Measurements from ENCODE around the gene STK25.
A peak's percentile ranks its signal among the peaks of the same experiment; 100 is the strongest.

Gene STK25

GRCh38 chr2:241508240-241509154 is at the start of gene STK25:
Gene STK25 (minus strand): TSS chr2:241508584. CDS start chr2:241508035, 549 bp downstream.
- H3K27ac ChIP-seq, result peak within 1 kb of the TSS; percentile 95
- TF ChIP-seq, protein P1, sequence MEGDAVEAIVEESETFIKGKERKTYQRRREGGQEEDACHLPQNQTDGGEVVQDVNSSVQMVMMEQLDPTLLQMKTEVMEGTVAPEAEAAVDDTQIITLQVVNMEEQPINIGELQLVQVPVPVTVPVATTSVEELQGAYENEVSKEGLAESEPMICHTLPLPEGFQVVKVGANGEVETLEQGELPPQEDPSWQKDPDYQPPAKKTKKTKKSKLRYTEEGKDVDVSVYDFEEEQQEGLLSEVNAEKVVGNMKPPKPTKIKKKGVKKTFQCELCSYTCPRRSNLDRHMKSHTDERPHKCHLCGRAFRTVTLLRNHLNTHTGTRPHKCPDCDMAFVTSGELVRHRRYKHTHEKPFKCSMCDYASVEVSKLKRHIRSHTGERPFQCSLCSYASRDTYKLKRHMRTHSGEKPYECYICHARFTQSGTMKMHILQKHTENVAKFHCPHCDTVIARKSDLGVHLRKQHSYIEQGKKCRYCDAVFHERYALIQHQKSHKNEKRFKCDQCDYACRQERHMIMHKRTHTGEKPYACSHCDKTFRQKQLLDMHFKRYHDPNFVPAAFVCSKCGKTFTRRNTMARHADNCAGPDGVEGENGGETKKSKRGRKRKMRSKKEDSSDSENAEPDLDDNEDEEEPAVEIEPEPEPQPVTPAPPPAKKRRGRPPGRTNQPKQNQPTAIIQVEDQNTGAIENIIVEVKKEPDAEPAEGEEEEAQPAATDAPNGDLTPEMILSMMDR (conservative IDR thresholded peaks at IDR 0.05), result no peak
- peak; percentile 75 for TF ChIP-seq ZFX (IDR thresholded peaks at IDR 0.05)

GRCh38 chr2:241556746-241557145 is 48.4 kb upstream of the STK25 start:
- TF ChIP-seq, protein P1 (conservative IDR thresholded peaks at IDR 0.05), result no peak
- TF ChIP-seq ZFX (IDR thresholded peaks at IDR 0.05), result no peak
- no peak overlapping the region for H3K27ac ChIP-seq

DNA sequence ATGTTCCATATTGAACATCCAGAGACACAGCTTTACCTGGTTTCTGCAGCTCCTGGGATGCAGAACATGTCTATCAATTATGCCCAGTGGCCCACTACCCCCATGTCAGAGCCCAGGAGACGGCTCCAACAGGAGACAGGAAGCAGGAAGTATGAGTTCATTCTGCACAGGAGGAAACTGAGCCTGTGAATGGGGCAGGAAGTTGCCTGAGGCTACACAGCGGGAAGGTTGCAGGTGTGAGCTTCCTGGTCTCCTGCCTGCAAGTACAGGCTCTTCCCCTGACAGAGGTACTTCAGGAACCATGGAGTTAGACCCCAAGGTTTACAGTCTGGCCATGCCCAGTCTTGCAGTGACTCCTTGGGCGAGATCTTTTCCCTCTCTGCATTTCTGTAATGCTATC is 47.3 kb upstream of the STK25 start:
- TF ChIP-seq, protein P1 (conservative IDR thresholded peaks at IDR 0.05), result no peak
- no peak for TF ChIP-seq ZFX (IDR thresholded peaks at IDR 0.05)
- peak overlapping the region; percentile 57 for H3K27ac ChIP-seq

DNA sequence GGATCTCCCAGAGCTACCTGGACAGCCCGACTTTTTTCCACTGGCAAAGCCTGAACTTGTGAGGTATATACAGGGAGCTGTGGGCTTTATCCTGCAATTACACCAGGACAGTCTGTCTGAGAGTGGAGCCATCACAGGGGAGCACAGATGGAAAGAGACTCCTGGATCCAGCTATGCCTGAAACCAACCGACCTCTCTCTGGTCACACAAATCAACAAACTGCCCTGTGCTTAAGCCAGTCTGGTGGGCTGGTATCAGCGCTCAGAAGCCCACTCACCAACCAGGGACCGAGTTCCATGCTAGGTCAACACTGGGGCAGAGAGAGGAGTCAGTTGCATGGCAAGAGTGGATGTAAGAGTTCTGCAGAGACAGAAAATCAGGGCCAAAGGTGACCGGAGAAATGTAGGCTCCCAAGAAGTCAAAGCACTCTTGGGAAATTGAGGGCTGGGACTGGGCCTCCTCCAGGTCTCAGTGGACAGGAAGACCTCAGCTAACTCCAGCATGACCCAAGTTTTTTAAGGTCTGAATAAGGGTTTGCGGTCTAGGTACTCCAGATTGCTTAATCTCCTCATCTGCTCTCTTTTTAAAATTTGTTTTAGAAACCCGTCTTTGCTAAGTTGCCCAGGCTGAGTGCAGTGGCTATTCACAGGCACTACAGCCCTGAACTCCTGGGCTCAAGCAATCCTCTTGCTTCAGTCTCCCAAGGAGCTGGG is 46.4 kb upstream of the STK25 start:
- H3K27ac ChIP-seq, result peak overlapping the region; percentile 57

GRCh38 chr2:241553981-241554380 is 45.6 kb upstream of the STK25 start:
- TF ChIP-seq, protein P1 (conservative IDR thresholded peaks at IDR 0.05), result no peak
- TF ChIP-seq ZFX (IDR thresholded peaks at IDR 0.05), result no peak
- no peak overlapping the region for H3K27ac ChIP-seq

More for the DNA sequence above, 46.4 kb upstream of the STK25 start:
- TF ChIP-seq ZFX (IDR thresholded peaks at IDR 0.05), result no peak
- TF ChIP-seq, protein P1 (conservative IDR thresholded peaks at IDR 0.05), result no peak

GRCh38 chr2:241553512-241553830 is 45.1 kb upstream of the STK25 start:
- no peak for TF ChIP-seq ZFX (IDR thresholded peaks at IDR 0.05)
- TF ChIP-seq, protein P1 (conservative IDR thresholded peaks at IDR 0.05), result no peak

More at GRCh38 chr2:241553512-241553830, 45.1 kb upstream of the STK25 start:
- no peak overlapping the region for H3K27ac ChIP-seq

Measured in C4-2B (cell line).